Stimulated activated naive B cell treated with anti-CD40 and anti-IgM and Interleukin-4, amounts not matched to agents 10 μg/mL and 1 μg/mL and 100 μg/mL, for 72 hours (primary cell): ENCODE data around the gene NUP62.
"Not testable (repeated sequence)": the region's sequence is repeated elsewhere in the genome, so short reads cannot be mapped to it uniquely, and the experiment has no call there.

ENCODE experiments used
- ATAC-seq, 2 donors: fragments of 150-1000 bp; cut with Tn5 transposase; replicated peaks; 2 replicates each; pipeline ENCODE4 v1.10.0; 2021; ENCODE audit warnings: moderate library complexity in 1 of 2
- DNase-seq: peaks from one replicate; pipeline ENCODE4 v3.0.0; 2021
- H3K27ac Mint-ChIP-seq: one replicate; pipeline ENCODE4 v1.8.0; 2022; ENCODE audit warnings: mild to moderate bottlenecking, mixed read lengths
- H3K27me3 Mint-ChIP-seq, 2 donors: one replicate each; pipeline ENCODE4 v1.8.0; 2022; ENCODE audit warnings: mixed read lengths in 2 of 2
- H3K36me3 Mint-ChIP-seq, 2 donors: one replicate each; pipeline ENCODE4 v1.8.0; 2022; ENCODE audit warnings: mixed read lengths in 2 of 2, mild to moderate bottlenecking in 1 of 2
- H3K4me1 Mint-ChIP-seq, 2 donors: one replicate each; pipeline ENCODE4 v1.8.0; 2022; ENCODE audit warnings: mixed read lengths in 2 of 2, mild to moderate bottlenecking in 1 of 2
- H3K4me3 Mint-ChIP-seq, 2 donors: one replicate each; pipeline ENCODE4 v1.8.0; 2022; ENCODE audit warnings: mild to moderate bottlenecking in 2 of 2, mixed read lengths in 2 of 2, moderate library complexity in 1 of 2
- H3K9me3 Mint-ChIP-seq, 2 donors: one replicate each; pipeline ENCODE4 v1.8.0; 2022; ENCODE audit warnings: mixed read lengths in 2 of 2, mild to moderate bottlenecking in 1 of 2

Gene NUP62

DNA sequence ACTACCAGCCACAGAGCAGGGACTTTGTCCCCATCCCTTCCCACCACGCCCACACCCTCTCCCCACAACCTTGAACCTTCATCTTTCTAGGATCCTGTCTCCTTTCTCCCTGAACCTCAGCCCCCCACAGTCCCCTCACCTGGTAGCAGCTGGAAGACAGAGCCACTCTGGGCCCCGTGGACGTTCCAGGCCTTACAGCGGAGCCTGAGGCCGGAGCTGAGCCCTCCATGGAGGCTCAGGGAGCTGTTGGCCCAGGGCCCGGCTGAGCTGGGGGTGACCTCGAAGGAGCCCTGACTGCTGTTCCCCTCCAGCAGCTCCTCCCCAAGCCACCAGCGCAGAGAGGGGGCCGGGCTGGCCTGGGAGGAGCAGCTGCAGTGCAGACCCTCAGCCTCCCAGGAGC, 28.8 kb upstream of the NUP62 start:
- not testable (repeated sequence) for H3K9me3 Mint-ChIP-seq, ATAC-seq, H3K4me3 Mint-ChIP-seq, H3K36me3 Mint-ChIP-seq, H3K27ac Mint-ChIP-seq, DNase-seq
- peaks cover 18 to 30% of the 10 kb centered on the region in 2 donors for H3K27me3 Mint-ChIP-seq
- peaks cover 9 to 12% of the 10 kb centered on the region in 2 donors for H3K4me1 Mint-ChIP-seq

DNA sequence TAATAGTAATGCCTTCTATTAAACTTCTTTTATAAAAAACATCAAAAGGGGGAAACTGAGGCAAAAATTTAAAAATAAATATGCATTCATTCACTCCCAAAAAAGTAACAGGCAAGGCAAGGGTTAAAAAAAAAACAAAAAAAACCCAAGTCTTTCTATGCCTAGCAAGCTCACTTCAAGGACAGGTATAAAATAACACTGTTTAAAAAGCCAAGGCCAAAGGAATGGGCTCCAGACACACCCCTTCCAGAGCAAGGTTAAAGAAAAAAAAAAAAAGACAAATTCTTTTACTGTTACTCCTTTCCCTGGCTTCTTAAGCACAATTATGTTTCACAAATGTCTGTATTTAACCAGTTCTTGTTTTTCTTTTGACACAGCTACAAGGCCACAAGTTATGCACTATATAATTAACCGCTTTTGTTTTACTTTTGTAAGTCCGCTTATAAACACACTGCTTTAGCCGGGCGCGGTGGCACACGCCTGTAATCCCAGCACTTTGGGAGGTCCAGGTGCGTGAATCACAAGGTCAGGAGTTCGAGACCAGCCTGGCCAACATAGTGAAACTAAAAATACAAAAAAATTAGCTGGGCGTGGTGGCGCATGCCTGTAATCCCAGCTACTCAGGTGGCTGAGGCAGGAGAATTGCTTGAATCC, 28.1 kb upstream of the NUP62 start:
- Mint-ChIP-seq H3K27ac (no peak overlapping the region), H3K36me3 (no peaks in the 10 kb centered on the region), H3K27me3 (peaks cover 18 to 37% of the 10 kb centered on the region in 2 donors), H3K4me1 (peaks cover 9 to 16% of the 10 kb centered on the region in 2 donors), H3K9me3 (no peaks in the 10 kb centered on the region), H3K4me3 (no peak overlapping the region)
- DNase-seq (no peak), ATAC-seq (no peak)

DNA sequence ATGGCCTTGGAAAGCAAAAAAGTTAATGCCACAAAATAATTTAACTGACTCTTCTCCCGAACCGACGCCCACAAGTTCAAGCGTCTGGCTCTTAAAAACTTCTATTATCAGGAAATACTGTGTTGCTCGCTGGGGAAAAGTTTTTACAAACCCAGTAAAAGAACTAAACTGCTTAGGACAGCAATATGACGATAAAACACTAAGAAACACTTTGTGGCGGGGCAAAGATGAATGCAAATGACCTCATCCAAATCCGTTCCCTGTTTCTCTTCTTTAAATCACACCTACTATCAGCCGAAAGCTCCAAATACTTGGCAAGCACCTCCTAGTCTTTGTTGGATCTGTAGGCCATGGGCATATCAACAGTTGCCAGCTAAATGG, 26.8 kb upstream of the NUP62 start:
- H3K9me3 Mint-ChIP-seq: no peaks in the 10 kb centered on the region

DNA sequence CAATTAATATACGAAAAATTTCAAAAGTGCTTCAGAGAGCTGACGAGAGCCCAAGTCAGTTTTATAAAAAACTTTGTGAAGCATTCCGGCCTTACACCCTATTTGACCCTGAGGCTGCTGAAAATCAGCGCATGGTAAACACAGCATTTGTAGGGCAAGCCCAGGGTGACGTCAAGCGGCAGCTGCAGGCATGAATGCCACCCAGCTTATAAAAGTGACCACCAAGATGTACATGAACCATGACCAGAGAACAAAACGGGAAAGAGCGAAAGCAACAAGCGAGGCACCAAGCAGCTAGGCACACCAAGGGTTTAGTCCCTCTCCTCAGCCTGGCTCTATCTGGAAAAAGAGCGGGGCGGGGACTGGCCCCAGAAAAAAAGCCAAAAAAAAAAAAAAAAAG, 25.6 kb upstream of the NUP62 start:
- no peak for DNase-seq
- H3K4me1 Mint-ChIP-seq: peaks cover 11 to 20% of the 10 kb centered on the region in 2 donors
- no peak overlapping the region for H3K4me3 Mint-ChIP-seq
- H3K27ac Mint-ChIP-seq: no peak overlapping the region
- H3K27me3 Mint-ChIP-seq: peaks cover 32 to 58% of the 10 kb centered on the region in 2 donors
- no peaks in the 10 kb centered on the region for H3K9me3 Mint-ChIP-seq
- no peaks in the 10 kb centered on the region for H3K36me3 Mint-ChIP-seq
- ATAC-seq: no peak

More for the DNA sequence above, 26.8 kb upstream of the NUP62 start:
- H3K36me3 Mint-ChIP-seq: no peaks in the 10 kb centered on the region
- peaks cover 23 to 48% of the 10 kb centered on the region in 2 donors for H3K27me3 Mint-ChIP-seq
- H3K4me1 Mint-ChIP-seq: peaks cover 11 to 20% of the 10 kb centered on the region in 2 donors
- no peak overlapping the region for H3K4me3 Mint-ChIP-seq
- no peak for DNase-seq
- H3K27ac Mint-ChIP-seq: no peak overlapping the region
- no peak for ATAC-seq

DNA sequence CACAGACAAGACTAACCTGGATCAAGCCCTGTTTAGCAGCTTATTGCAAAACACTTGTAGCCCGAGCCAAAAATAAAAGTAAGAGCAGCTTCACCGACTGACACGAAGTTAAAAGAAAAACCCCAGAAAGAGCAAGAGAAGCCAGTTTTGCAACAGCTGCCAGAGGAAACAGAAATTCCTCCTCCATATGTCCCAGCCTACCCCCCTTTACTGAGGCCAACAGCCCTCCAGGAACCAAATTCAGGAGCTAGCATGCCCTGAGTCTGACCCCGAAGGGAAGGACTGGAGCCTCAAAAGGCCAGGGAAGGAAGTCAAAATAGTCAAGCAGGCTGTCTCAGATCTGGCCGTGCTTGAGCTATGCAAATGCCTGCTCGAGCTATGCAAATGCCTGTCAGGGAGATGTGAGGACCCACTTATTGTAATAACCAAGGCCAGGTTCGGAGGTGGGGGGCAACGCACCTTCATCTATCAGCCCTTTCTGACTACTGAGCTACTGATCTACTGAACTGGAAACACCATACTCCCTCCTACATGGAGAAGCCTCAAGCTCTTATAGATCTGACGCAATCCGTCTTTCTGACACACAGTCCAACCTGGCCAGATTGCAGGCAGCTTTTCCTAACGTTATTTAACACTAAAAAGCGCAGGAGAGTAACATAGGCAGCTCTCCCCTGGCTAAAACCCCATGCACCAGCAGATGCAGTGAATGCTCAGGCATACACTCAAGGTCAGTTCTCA, 25.0 kb upstream of the NUP62 start:
- Mint-ChIP-seq H3K9me3 (no peaks in the 10 kb centered on the region), H3K4me1 (peaks cover 11 to 20% of the 10 kb centered on the region in 2 donors), H3K27ac (no peak overlapping the region), H3K27me3 (peaks cover 34 to 65% of the 10 kb centered on the region in 2 donors), H3K36me3 (no peaks in the 10 kb centered on the region), H3K4me3 (no peak overlapping the region)
- no peak for ATAC-seq
- no peak for DNase-seq

DNA sequence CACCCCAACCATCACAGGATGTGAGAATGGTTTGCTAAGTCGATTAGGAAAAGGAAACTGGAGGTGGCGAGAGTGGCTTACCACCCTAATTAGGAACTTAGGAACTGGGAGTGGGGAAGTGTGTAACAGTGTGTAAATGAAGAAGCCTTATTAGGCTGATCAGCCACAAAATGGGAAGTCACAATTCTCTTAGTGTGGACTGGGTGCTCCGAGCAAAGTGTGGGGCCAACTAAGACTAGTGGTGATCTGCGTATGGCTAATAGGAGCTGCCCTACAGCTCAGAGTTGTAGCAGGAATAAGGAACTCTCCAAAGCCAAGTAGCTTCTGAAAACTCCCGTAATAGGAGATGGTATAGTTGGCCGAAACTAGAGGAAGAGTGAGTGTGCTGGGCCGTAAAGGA, 24.1 kb upstream of the NUP62 start:
- ATAC-seq (peak; percentile 27), DNase-seq (no peak)
- Mint-ChIP-seq H3K9me3 (no peaks in the 10 kb centered on the region), H3K27ac (no peak overlapping the region), H3K27me3 (peaks cover 34 to 64% of the 10 kb centered on the region in 2 donors), H3K4me3 (no peak overlapping the region), H3K4me1 (peaks cover 11 to 20% of the 10 kb centered on the region in 2 donors), H3K36me3 (no peaks in the 10 kb centered on the region)

DNA sequence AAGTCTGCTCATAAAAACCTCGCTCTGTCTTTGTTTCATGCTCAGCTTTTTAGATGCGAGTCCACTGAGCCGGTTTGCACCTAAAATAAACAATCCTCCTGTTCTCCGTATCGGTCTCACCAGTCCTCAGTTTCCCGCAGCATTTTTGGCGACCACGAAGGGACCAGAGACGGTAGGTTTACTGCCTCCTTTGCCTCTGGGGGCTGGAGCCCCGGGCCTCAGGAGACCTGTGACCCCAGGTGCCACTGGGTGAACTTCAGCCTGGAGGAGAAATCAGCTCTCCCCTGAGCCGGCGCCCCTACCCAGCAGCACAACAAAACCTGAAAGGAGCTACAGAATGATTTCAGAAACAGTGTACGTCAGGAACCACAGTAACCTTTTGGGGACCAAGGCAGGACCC, 23.6 kb upstream of the NUP62 start:
- ATAC-seq (no peak), DNase-seq (no peak)
- Mint-ChIP-seq H3K9me3 (no peaks in the 10 kb centered on the region), H3K27me3 (peaks cover 31 to 59% of the 10 kb centered on the region in 2 donors), H3K36me3 (no peaks in the 10 kb centered on the region), H3K27ac (no peak overlapping the region), H3K4me3 (no peak overlapping the region), H3K4me1 (peaks cover 11 to 20% of the 10 kb centered on the region in 2 donors)

DNA sequence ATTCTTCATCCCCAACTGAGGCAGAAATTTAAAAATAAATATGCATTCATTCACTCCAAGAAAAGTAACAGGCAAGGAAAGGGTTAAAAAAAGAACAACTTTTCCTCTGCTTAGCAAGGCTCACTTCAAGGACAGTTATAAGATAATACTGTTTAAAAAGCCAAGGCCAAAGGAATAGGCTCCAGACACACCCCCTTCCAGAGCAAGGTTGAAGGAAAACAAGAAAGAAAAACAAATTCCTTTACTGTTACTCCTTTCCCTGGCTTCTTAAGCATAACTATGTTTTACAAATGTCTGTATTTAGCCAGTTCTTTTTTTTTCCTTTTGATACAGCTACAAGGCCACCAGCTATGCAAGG, 23.2 kb upstream of the NUP62 start:
- no peaks in the 10 kb centered on the region for H3K36me3 Mint-ChIP-seq
- H3K9me3 Mint-ChIP-seq: no peaks in the 10 kb centered on the region
- H3K4me1 Mint-ChIP-seq: peaks cover 11 to 20% of the 10 kb centered on the region in 2 donors
- H3K27ac Mint-ChIP-seq: no peak overlapping the region
- no peak for DNase-seq
- no peak overlapping the region for H3K4me3 Mint-ChIP-seq
- H3K27me3 Mint-ChIP-seq: peaks cover 29 to 58% of the 10 kb centered on the region in 2 donors
- no peak for ATAC-seq

DNA sequence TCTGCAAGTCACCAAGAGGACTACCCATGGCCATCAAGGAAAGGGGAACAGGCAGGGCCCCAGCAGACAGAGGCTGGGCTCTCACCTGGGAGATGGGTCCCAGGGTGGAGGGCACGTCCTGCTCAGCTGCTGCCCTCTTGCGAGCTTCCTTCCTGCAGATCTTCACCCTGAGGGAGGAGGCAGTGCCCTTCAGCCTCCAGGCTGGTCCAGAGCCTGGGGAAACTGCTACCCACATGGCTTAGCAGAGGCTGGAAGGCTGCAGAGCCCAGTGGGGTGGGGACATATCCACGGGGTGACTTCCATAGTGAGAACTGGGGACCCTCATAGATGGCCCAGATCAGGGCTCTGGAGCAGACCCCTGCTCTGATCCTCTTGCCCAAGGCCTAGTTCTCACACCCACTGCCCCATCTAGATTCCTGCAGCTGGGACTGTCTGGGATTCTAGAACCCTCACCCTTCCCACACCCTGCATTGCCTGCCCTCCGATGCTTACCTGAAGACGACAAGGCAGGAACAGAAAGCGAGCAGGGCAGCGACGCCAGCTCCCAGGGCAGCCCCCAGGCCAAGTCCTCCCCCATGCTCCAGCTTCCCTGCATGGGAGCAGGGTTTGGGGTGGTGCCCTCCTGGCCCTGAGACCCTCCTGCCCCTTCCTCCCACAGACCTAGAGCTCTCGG, 22.6 kb upstream of the NUP62 start:
- no peak for DNase-seq
- peaks cover 11 to 20% of the 10 kb centered on the region in 2 donors for H3K4me1 Mint-ChIP-seq
- peaks cover 29 to 58% of the 10 kb centered on the region in 2 donors for H3K27me3 Mint-ChIP-seq
- H3K27ac Mint-ChIP-seq: no peak overlapping the region
- no peak for ATAC-seq
- H3K36me3 Mint-ChIP-seq: no peaks in the 10 kb centered on the region
- H3K4me3 Mint-ChIP-seq: no peak overlapping the region
- no peaks in the 10 kb centered on the region for H3K9me3 Mint-ChIP-seq

DNA sequence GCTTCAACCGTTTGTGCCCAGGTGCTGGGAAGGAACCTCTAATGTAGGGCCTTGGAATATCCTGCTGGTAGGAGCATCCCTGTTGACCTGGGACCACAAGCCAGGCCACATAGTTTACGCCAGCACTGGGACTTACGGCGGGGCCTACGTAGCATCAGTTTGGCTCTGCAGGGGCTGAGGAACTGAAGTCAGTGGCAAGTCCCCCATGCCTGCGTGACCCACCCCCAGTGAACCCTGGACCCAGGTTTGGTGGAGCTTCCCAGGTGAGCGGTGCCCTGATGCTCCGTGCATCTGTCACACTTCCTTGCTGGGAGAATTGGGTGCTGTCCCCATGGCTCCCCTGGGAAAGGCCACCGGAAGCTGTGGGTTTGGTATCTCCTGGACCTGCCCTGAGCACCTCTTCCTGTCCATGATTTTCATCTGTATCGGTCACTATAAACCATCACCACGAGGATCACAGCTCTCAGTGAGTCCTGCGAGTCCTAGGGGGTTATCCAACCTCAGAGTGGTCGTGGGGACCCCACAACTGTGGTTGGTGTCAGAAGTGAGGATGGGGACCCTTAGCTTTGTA, 21.7 kb upstream of the NUP62 start:
- ATAC-seq: no peak
- Mint-ChIP-seq H3K4me3 (no peak overlapping the region), H3K4me1 (peaks cover 11 to 20% of the 10 kb centered on the region in 2 donors)

DNA sequence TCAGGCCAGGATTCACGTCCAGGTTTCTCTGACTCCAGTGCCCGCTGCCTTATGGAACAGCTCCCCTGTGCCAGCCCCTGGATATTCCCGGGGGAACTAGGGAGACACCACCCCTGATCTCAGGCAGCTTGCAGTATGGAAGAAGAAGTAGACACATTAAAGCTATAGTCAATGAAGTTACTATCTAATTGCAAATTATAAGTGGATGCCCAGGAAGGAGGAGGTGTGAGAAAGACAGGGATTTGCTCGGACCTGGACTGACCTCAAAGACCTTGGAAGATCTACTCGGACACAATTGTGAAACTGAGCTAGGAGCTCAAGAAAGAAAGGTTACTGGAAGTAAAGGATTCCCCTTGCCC, 21.3 kb upstream of the NUP62 start:
- Mint-ChIP-seq H3K4me1 (peaks cover 11 to 21% of the 10 kb centered on the region in 2 donors), H3K36me3 (no peaks in the 10 kb centered on the region), H3K9me3 (no peaks in the 10 kb centered on the region), H3K27ac (no peak overlapping the region), H3K4me3 (no peak overlapping the region), H3K27me3 (peaks cover 34 to 58% of the 10 kb centered on the region in 2 donors)
- ATAC-seq (no peak), DNase-seq (no peak)

More for the DNA sequence above, 21.7 kb upstream of the NUP62 start:
- DNase-seq: no peak
- H3K9me3 Mint-ChIP-seq: no peaks in the 10 kb centered on the region
- no peaks in the 10 kb centered on the region for H3K36me3 Mint-ChIP-seq
- no peak overlapping the region for H3K27ac Mint-ChIP-seq
- H3K27me3 Mint-ChIP-seq: peaks cover 34 to 58% of the 10 kb centered on the region in 2 donors

DNA sequence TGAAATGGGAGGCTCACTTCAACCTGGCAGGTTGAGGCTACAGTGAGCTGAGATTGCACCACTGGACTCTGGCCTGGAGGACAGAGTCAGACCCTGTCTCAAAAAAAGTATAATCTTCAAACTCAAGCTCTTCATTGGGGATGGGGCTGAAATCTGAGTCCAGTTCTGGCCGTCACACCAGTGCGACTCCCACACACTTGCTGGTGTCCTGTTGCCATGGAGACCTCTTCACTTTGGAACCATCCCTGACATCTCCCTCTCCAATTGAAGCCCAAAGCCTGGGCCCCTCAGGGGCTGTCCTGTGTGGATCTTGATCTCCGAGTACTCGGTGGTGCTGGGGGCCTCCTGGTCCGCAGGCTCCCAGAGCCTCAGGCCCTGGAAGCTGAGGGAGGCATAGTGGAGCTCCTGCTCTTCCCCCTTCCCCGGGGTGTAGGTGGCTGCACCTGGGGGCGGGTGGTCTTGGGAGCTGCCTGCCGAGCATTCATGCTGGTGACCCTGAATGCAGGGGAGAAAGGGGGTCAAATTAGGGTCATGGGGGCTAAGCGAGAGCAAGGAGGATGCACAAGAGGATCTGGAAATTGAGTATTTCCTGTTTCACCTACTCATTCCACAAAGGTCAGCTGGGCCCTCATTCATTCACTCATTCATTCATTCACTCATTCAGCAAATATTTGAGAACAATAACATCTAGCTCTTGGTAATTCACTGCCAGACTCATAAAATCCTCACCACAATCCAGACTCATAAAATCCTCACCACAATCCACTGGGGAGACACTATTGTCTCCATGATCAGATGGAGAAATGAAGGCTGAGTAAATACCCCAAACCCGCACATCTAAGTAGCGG, 20.7 kb upstream of the NUP62 start:
- Mint-ChIP-seq H3K4me3 (no peak overlapping the region), H3K9me3 (peaks cover 0 to 1% of the 10 kb centered on the region in 2 donors), H3K27ac (no peak overlapping the region), H3K27me3 (peaks cover 34 to 53% of the 10 kb centered on the region in 2 donors), H3K4me1 (peaks cover 11 to 27% of the 10 kb centered on the region in 2 donors), H3K36me3 (no peaks in the 10 kb centered on the region)
- DNase-seq (no peak), ATAC-seq (no peak)

DNA sequence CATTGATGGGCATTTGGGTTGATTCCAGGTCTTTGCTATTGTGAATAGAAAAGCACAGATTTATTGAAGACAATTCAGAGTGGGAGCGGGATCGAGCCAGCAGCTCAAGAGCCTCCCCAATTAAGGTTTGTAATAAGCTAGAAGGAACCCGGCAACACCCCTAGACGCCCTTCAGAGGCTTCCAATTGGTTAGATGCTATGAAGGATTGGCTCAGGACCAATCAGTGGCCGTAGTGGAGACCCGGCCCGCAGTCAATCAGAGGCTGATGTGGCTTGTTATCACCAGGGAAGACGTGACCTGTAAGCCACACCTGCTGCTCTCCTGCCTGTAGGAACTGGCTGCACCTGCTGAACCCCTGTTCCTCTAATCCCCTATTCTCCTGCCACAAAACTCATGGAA, 17.1 kb upstream of the NUP62 start:
- Mint-ChIP-seq H3K4me1 (peaks cover 8 to 17% of the 10 kb centered on the region in 2 donors), H3K27me3 (peaks cover 27 to 47% of the 10 kb centered on the region in 2 donors), H3K4me3 (no peak overlapping the region), H3K9me3 (peaks cover 4 to 6% of the 10 kb centered on the region in 2 donors), H3K36me3 (no peaks in the 10 kb centered on the region), H3K27ac (no peak overlapping the region)
- DNase-seq (no peak), ATAC-seq (no peak)

DNA sequence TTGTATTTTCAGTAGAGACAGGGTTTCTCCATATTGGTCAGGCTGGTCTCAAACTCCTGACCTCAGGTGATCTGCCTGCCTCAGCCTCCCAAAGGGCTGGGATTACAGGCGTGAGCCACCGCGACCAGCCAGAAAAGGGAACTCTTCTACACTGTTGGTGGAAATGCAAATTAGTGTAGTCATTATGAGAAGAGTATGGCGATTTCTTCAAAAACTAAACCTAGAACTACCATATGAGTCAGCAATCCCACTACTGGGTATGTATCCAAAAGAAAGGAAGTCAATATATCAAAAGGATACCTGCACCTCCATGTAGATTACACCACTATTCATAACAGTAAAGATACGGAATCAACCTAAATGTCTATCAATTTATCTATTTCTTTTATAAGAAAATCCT, 15.3 kb upstream of the NUP62 start:
- Mint-ChIP-seq H3K27ac (peak overlapping the region; percentile 70), H3K27me3 (peaks cover 26 to 41% of the 10 kb centered on the region in 2 donors), H3K4me1 (peaks cover 9 to 20% of the 10 kb centered on the region in 2 donors)
- not testable (repeated sequence) for H3K36me3 Mint-ChIP-seq, H3K9me3 Mint-ChIP-seq, H3K4me3 Mint-ChIP-seq
- ATAC-seq (peak; percentile 95 to 97), DNase-seq (peak; percentile 40)
